Fibroblast of lung (primary cell): ENCODE data around the gene ANO1. TPM values are rescaled to one million over a fixed set of nuclear protein-coding genes. Genes with fewer than 3 reads are reported as not detected.

Experiments used
- DNase-seq, 2 donors: peaks; one replicate each; pipeline versions ENCODE4 v3.0.0 to v3.0.0-alpha.2; 2010; ENCODE audit warnings: low read depth in 2 of 2
- H2AFZ ChIP-seq: 2 replicates; pipeline ENCODE4 v1.5.1; 2012; ENCODE audit warnings: low read length, control low read depth, inconsistent platforms
- H3K27ac ChIP-seq: 2 replicates; pipeline ENCODE4 v1.5.1; 2011; ENCODE audit warnings: low read length, control low read depth; ENCODE audit not compliant: insufficient read depth
- H3K27me3 ChIP-seq: 2 replicates; pipeline ENCODE4 v1.5.1; 2011; ENCODE audit warnings: mild to moderate bottlenecking, low read length; ENCODE audit not compliant: control insufficient read depth, insufficient read depth
- H3K36me3 ChIP-seq: 2 replicates; pipeline ENCODE4 v1.5.1; 2011; ENCODE audit warnings: low read length; ENCODE audit not compliant: control insufficient read depth, insufficient read depth
- H3K4me1 ChIP-seq: 2 replicates; pipeline ENCODE4 v1.5.1; 2011; ENCODE audit warnings: low read length; ENCODE audit not compliant: control insufficient read depth, insufficient read depth; ENCODE audit errors: extremely low read depth
- H3K4me2 ChIP-seq: 2 replicates; pipeline ENCODE4 v1.5.1; 2011; ENCODE audit warnings: low read length, control low read depth; ENCODE audit not compliant: insufficient read depth; ENCODE audit errors: extremely low read depth
- H3K4me3 ChIP-seq, 4 experiments: fragments of 200-600 bp in 1 of 4; sonication (generic) in 1 of 4; replicated peaks in 1 of 4; 2 replicates each; pipeline ENCODE4 v1.5.1; 2011 to 2016; ENCODE audit warnings: low read length in 4 of 4, low read depth in 3 of 4, mild to moderate bottlenecking in 3 of 4, control low read depth in 2 of 4, inconsistent platforms in 1 of 4, mixed read lengths in 1 of 4; ENCODE audit not compliant: insufficient read depth in 1 of 4; ENCODE audit errors: control extremely low read depth in 1 of 4
- H3K79me2 ChIP-seq: 2 replicates; pipeline ENCODE4 v1.5.1; 2012; ENCODE audit warnings: mild to moderate bottlenecking, low read length, inconsistent platforms; ENCODE audit not compliant: control insufficient read depth, insufficient read depth
- H3K9ac ChIP-seq: 2 replicates; pipeline ENCODE4 v1.5.1; 2011; ENCODE audit warnings: mild to moderate bottlenecking, low read length, control low read depth; ENCODE audit not compliant: insufficient read depth
- H3K9me3 ChIP-seq: 2 replicates; pipeline ENCODE4 v1.5.1; 2012; ENCODE audit warnings: low read depth, low read length; ENCODE audit not compliant: control insufficient read depth, insufficient read depth
- H4K20me1 ChIP-seq: 2 replicates; pipeline ENCODE4 v1.5.1; 2011; ENCODE audit warnings: low read length; ENCODE audit not compliant: control insufficient read depth, insufficient read depth; ENCODE audit errors: extremely low read depth
- EZH2 ChIP-seq: IDR thresholded peaks from 2 replicates; pipeline ENCODE4 v1.5.1; 2012; ENCODE audit warnings: low read length, control low read depth, mild to moderate bottlenecking; ENCODE audit errors: missing control alignments
- polyA plus RNA-seq, 2 donors: library from polyadenylated mRNA; depleted of rRNA in 1 of 2; stranded (reverse) in 1 of 2; unstranded in 1 of 2; fragments of >200 nt; gene quantifications; 2 replicates each; pipeline ENCODE4 v1.2.1, GENCODE V29; 2011 to 2012; ENCODE audit warnings: missing spikeins in 1 of 2
- total RNA-seq: library from RNA; depleted of rRNA; stranded (reverse); fragments of >200 nt; gene quantifications from 2 replicates; pipeline ENCODE4 v1.2.1, GENCODE V29; 2014
- TF ChIP-seq, protein P1 (sequence below), 2 donors: IDR thresholded peaks in 1 of 2; conservative IDR thresholded peaks in 1 of 2; 1 replicate in 1 of 2; 2 replicates in 1 of 2; pipeline ENCODE4 v1.5.1; 2011 to 2012; ENCODE audit warnings: low read length in 2 of 2, control low read depth in 1 of 2, inconsistent platforms in 1 of 2, low read depth in 1 of 2, mild to moderate bottlenecking in 1 of 2

The ANO1 gene
- total and polyA plus RNA-seq, 2 donors (not counting 1 experiment from before 2014, with no cell fraction given): 0.99 to 4.1 TPM

- H3K27ac ChIP-seq: no peak overlapping the region
- peaks cover 10% of the 10 kb centered on the region for H3K27me3 ChIP-seq
- H3K4me1 ChIP-seq: no peaks in the 10 kb centered on the region
- H3K9me3 ChIP-seq: no peaks in the 10 kb centered on the region
- no peak overlapping the region for H3K4me3 ChIP-seq
- no peaks in the 10 kb centered on the region for H4K20me1 ChIP-seq
- no peak overlapping the region for H2AFZ ChIP-seq
- no peak overlapping the region for H3K9ac ChIP-seq
- no peak overlapping the region for H3K4me2 ChIP-seq
- no peaks in the 10 kb centered on the region for H3K36me3 ChIP-seq
- no peak for DNase-seq
- no peak for TF ChIP-seq EZH2
- TF ChIP-seq, protein P1, sequence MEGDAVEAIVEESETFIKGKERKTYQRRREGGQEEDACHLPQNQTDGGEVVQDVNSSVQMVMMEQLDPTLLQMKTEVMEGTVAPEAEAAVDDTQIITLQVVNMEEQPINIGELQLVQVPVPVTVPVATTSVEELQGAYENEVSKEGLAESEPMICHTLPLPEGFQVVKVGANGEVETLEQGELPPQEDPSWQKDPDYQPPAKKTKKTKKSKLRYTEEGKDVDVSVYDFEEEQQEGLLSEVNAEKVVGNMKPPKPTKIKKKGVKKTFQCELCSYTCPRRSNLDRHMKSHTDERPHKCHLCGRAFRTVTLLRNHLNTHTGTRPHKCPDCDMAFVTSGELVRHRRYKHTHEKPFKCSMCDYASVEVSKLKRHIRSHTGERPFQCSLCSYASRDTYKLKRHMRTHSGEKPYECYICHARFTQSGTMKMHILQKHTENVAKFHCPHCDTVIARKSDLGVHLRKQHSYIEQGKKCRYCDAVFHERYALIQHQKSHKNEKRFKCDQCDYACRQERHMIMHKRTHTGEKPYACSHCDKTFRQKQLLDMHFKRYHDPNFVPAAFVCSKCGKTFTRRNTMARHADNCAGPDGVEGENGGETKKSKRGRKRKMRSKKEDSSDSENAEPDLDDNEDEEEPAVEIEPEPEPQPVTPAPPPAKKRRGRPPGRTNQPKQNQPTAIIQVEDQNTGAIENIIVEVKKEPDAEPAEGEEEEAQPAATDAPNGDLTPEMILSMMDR (conservative IDR thresholded peaks at IDR 0.05 in 1 of 2, IDR thresholded peaks at IDR 0.05 in 1 of 2; ENCODE audit: low read depth in 1 of 2, low read length in 2 of 2): peak in 1 of 2 donors; percentile 14
- no peaks in the 10 kb centered on the region for H3K79me2 ChIP-seq
Measured at GRCh38 chr11:70048279-70049024, 29.7 kb upstream of the ANO1 start.

DNA sequence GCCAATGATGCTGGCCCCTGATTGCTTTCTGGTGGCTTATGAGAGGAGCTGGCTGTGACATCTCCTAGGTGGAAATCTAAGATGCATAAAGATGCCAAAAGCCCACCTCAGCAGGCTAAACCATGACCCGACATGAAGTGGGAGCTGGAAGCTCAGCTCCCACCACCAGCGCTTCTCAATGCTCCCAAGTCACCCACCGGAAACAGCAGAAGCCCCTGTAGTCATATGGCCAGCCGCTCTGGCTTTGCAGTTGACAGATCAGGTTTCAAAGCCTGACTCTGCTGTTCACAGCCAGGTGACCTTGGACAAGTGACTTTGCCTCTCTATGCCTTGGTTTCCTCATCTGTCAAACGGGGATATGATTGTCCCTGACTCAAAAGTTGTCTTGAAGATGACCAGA, 29.1 kb upstream of the ANO1 start:
- no peaks in the 10 kb centered on the region for H3K79me2 ChIP-seq
- TF ChIP-seq EZH2: no peak
- TF ChIP-seq, protein P1 (conservative IDR thresholded peaks at IDR 0.05 in 1 of 2, IDR thresholded peaks at IDR 0.05 in 1 of 2; ENCODE audit: low read depth in 1 of 2, low read length in 2 of 2): no peak
- H3K9ac ChIP-seq: no peak overlapping the region
- no peak overlapping the region for H2AFZ ChIP-seq
- peaks cover 10% of the 10 kb centered on the region for H3K27me3 ChIP-seq
- H3K4me2 ChIP-seq: no peak overlapping the region
- no peaks in the 10 kb centered on the region for H4K20me1 ChIP-seq
- no peaks in the 10 kb centered on the region for H3K4me1 ChIP-seq
- no peaks in the 10 kb centered on the region for H3K9me3 ChIP-seq
- H3K36me3 ChIP-seq: no peaks in the 10 kb centered on the region
- no peak for DNase-seq
- H3K4me3 ChIP-seq: no peak overlapping the region
- H3K27ac ChIP-seq: no peak overlapping the region

GRCh38 chr11:70050243-70050642, 27.9 kb upstream of the ANO1 start:
- Histone ChIP-seq H3K4me1 (no peaks in the 10 kb centered on the region), H3K27ac (no peak overlapping the region), H3K27me3 (peaks cover 10% of the 10 kb centered on the region), H3K9me3 (no peaks in the 10 kb centered on the region), H3K79me2 (no peaks in the 10 kb centered on the region), H3K9ac (no peak overlapping the region), H3K36me3 (no peaks in the 10 kb centered on the region), H4K20me1 (no peaks in the 10 kb centered on the region), H3K4me2 (no peak overlapping the region), H3K4me3 (no peak overlapping the region), H2AFZ (no peak overlapping the region)
- DNase-seq: no peak
- no peak for TF ChIP-seq EZH2
- TF ChIP-seq, protein P1 (conservative IDR thresholded peaks at IDR 0.05 in 1 of 2, IDR thresholded peaks at IDR 0.05 in 1 of 2; ENCODE audit: low read depth in 1 of 2, low read length in 2 of 2): no peak
